ENCODE measurements around the gene UROC1.
A peak's percentile ranks its signal among the peaks of the same experiment; 100 is the strongest.

Gene UROC1

DNA sequence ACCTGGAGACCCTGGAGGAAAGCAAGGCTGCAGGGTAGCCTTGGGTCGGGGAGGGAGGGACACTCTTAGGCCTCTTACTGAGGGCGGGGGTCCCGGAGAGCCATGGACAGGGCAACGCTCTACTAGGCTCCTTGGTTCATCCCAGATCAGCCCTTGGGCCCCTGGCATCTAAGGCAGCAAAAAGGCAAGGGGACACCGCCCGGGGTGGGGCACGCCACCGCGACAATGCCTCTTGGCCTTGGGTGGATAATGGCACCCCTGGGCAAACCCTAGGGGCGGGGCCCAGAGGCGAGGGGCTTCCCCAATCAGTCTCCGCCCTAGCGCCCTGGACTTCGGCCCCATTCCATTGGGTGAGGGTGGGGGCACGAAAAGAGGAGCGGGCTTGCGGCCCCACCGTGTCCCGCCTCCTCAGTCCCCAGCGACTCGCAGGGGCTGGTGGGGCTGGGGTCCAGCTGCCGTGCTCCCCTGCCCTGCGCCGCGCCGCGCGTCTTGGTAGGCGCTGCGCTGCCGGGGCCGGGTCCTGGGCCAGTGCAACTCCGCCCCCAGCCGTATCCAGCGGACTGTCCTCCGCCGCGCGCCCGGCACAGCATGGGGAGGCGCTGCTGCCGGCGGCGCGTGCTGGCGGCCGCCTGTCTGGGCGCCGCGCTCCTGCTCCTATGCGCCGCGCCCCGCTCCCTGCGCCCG, 6.3 kb upstream of the UROC1 start, which contains the start of gene CHST13:
CHST13 (plus strand) TSS at position 411 of the 684 bp plus-strand sequence; CDS start at position 589, 178 bp downstream.
- POLR2A ChIA-PET (ENCODE audit: low non-redundant PET), result no interaction called here
- H3K27ac ChIP-seq, result no peak within 1 kb of the TSS
- TF ChIP-seq, protein P1, sequence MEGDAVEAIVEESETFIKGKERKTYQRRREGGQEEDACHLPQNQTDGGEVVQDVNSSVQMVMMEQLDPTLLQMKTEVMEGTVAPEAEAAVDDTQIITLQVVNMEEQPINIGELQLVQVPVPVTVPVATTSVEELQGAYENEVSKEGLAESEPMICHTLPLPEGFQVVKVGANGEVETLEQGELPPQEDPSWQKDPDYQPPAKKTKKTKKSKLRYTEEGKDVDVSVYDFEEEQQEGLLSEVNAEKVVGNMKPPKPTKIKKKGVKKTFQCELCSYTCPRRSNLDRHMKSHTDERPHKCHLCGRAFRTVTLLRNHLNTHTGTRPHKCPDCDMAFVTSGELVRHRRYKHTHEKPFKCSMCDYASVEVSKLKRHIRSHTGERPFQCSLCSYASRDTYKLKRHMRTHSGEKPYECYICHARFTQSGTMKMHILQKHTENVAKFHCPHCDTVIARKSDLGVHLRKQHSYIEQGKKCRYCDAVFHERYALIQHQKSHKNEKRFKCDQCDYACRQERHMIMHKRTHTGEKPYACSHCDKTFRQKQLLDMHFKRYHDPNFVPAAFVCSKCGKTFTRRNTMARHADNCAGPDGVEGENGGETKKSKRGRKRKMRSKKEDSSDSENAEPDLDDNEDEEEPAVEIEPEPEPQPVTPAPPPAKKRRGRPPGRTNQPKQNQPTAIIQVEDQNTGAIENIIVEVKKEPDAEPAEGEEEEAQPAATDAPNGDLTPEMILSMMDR (conservative IDR thresholded peaks at IDR 0.05; ENCODE audit: low read depth), result no peak
- peak; percentile 19 for DNase-seq (ENCODE audit: low spot score)
- CTCF ChIA-PET, result no interaction called here

DNA sequence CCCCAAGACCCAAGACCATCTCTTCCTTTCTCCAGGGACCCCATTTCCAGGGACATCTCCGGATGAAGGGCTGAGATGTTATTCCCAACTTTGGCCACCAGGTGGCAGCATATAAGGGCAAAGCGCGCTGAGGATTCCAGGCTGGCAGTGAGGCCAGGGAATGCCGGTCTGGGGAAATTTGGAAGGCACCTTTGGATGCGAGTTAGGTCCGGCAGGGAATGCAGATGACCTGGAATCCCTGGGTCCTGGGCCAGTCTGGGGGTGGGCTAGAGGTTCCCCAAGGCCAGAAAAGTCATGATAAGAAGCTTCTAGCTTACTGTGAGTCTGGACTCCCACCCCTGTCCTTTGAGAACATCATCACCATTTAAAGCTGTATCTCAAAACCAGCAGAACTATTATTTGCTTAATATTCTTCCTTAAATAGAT, 4.8 kb upstream of the UROC1 start:
- TF ChIP-seq, protein P1 (conservative IDR thresholded peaks at IDR 0.05; ENCODE audit: low read depth), result peak; percentile 84
- no peak overlapping the region for H3K27ac ChIP-seq
- DNase-seq (ENCODE audit: low spot score), result peak; percentile 68
- POLR2A ChIA-PET (ENCODE audit: low non-redundant PET), result no interaction called here
- CTCF ChIA-PET, result interaction anchor here (0.6 to 1.3 kb wide), 14 partner anchors 8 to 1161 kb away, joined by 3 to 6 read pairs (median 4); no protein-coding TSS in a partner anchor

DNA sequence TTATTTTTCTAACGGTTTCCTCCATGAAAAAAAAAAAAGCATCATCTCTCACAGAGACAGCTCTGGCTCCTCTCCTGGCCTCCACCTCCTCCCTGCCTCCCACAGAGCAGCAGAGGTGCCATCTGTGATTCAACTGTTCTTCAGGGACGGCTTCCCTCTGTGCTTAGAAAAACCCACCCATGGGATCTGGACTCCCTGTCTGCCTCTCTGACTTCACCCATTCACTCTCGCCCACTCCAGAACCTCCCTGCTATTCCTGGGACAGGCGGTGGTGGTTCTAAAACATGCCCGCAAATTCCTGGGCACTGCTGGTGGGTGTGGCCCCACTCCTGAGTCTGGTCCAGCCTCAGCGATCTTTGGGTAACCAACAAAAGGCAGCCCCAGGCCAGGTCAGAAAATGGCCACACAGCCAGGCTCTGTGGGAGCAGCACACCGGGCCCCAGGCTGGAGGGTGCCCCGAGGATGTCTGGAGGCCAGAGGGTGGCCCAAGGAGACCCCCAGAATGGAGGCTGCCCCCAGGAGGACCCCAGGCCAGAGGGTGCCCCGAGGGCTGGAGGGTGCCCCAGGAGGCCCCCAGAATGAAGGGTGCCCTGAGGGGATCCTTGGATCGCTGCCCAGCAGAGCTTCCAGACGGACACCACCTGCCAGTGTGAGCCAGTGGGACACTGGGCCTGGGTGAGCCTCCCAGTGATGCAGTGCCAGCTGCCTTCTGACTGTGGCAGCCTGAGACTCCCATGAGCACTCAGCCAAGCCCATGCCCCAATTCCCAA, 3.7 kb upstream of the UROC1 start:
- no peak overlapping the region for H3K27ac ChIP-seq
- TF ChIP-seq, protein P1 (conservative IDR thresholded peaks at IDR 0.05; ENCODE audit: low read depth), result no peak
- ChIA-PET CTCF (interaction anchor here (0.6 to 1.3 kb wide), 4 partner anchors 7 to 1649 kb away, joined by 3 to 5 read pairs (median 4); no protein-coding TSS in a partner anchor), POLR2A (ENCODE audit: low non-redundant PET) (no interaction called here)
- DNase-seq (ENCODE audit: low spot score), result no peak

DNA sequence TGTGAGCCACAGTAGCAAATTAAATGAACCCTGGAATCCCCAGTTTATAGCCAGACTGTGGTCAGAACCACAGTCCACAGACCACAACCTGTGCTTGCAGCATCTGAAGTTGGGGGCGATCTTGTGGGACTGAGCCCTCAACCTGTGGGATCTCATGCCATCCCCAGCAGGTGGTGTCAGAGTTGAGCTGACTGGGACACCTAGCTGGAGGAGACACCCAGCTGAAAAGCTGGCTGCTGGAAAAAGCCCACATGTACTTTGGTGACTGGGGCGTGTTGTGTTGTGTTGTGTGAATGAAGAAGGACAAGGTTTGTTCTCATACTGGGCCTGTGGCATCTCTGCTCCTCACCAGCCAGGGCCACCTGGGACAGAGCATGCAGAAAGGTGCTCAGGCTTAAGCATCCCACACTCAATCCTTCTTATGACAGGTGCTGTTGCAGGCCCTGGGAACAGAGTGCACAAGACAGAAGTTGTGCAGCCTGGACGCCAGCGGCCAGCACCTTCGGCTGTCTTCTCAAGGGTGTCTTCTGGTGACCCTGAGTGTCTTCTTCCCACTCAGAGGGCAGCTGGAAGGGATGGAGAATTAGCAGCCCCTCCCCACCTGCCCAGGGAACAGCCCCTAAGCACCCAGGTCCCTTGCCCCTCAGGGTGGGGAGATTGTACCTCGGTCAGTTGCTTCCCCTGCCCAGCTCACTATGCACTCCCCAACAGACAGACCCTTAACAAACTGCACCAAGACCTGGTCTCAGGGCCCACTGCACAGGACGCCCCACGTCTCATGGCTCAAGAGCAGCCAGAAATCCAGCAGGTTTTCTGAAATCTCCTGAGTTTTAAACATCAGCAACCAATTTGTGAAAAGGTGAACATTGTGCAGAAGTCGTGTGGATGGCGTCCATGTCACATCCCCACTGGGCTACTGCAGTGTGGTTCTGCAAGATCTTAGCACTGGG, 2.2 kb upstream of the UROC1 start:
- no peak overlapping the region for H3K27ac ChIP-seq
- TF ChIP-seq, protein P1 (conservative IDR thresholded peaks at IDR 0.05; ENCODE audit: low read depth), result no peak
- ChIA-PET POLR2A (ENCODE audit: low non-redundant PET) (no interaction called here), CTCF (no interaction called here)
- no peak for DNase-seq (ENCODE audit: low spot score)

DNA sequence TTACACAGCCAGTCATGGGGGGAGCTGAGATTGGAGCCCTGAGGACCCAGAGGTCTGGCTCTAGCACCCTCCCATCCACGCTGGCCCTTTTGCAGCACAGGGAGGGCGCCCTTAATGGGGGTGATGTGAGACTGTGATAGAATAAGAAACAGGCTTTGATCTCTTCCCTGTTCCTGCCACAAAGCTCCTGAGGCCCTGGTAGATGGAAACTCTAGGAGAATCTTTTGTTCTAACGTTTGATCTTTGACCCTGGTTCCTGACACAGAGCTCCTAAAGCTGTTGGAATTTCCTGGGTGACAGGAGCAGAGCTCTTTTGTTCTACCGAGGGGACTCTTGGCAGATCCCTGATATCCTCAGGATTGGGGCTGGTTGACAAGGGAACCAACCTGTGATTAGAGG, 1.2 kb upstream of the UROC1 start:
- POLR2A ChIA-PET (ENCODE audit: low non-redundant PET), result no interaction called here
- CTCF ChIA-PET, result no interaction called here
- H3K27ac ChIP-seq, result no peak overlapping the region
- no peak for DNase-seq (ENCODE audit: low spot score)
- TF ChIP-seq, protein P1 (conservative IDR thresholded peaks at IDR 0.05; ENCODE audit: low read depth), result no peak
